ENCODE measurements around the gene DLGAP1.

The DLGAP1 gene

DNA sequence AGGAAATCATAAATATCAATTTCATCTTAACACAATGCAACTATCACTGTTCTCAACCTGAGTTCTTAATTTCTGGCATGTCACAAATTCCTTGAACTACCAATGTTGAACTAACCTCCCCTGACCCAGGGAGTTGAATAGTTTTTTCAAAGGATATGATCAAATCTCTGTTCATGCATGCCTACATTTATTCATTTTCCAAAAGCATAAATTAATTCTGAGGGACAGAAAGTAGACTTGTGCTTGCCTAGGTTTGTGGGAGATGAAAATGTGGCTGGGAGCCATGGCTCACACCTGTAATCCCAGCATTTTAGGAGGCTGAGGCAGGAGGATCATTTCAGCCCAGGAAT, 829.4 kb downstream of the DLGAP1 start:
- H3K4me3 ChIP-seq (ENCODE audit: low read length) = no peak overlapping the region
- H3K4me1 ChIP-seq (ENCODE audit: low read length) = peaks cover 18% of the 10 kb centered on the region
- H3K9me3 ChIP-seq (ENCODE audit: insufficient read depth, low read length) = no peaks in the 10 kb centered on the region
- 0 out of 2 replicates have a peak, but pooled peaks cover 6% of the 10 kb centered on the region for H3K27me3 ChIP-seq (ENCODE audit: low read depth, low read length)
- H4K20me1 ChIP-seq (ENCODE audit: insufficient read depth, low read length) = no peaks in the 10 kb centered on the region
- no peak overlapping the region for H3K9ac ChIP-seq (ENCODE audit: low read length)
- no peak overlapping the region for H3K4me2 ChIP-seq (ENCODE audit: low read length)
- H3K27ac ChIP-seq (ENCODE audit: low read length) = no peak overlapping the region
- no peaks in the 10 kb centered on the region for H3K79me2 ChIP-seq (ENCODE audit: low read length)
- no peak overlapping the region for H2AFZ ChIP-seq (ENCODE audit: low read depth, low read length)
- TF ChIP-seq, protein P1, sequence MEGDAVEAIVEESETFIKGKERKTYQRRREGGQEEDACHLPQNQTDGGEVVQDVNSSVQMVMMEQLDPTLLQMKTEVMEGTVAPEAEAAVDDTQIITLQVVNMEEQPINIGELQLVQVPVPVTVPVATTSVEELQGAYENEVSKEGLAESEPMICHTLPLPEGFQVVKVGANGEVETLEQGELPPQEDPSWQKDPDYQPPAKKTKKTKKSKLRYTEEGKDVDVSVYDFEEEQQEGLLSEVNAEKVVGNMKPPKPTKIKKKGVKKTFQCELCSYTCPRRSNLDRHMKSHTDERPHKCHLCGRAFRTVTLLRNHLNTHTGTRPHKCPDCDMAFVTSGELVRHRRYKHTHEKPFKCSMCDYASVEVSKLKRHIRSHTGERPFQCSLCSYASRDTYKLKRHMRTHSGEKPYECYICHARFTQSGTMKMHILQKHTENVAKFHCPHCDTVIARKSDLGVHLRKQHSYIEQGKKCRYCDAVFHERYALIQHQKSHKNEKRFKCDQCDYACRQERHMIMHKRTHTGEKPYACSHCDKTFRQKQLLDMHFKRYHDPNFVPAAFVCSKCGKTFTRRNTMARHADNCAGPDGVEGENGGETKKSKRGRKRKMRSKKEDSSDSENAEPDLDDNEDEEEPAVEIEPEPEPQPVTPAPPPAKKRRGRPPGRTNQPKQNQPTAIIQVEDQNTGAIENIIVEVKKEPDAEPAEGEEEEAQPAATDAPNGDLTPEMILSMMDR (IDR thresholded peaks at IDR 0.05; ENCODE audit: low read depth, low read length) = no peak
- no peak for TF ChIP-seq EZH2phosphoT487 (IDR thresholded peaks at IDR 0.05; ENCODE audit: low read depth)
- H3K36me3 ChIP-seq (replicated peaks; ENCODE audit: low read depth, low read length) = no peaks in the 10 kb centered on the region

DNA sequence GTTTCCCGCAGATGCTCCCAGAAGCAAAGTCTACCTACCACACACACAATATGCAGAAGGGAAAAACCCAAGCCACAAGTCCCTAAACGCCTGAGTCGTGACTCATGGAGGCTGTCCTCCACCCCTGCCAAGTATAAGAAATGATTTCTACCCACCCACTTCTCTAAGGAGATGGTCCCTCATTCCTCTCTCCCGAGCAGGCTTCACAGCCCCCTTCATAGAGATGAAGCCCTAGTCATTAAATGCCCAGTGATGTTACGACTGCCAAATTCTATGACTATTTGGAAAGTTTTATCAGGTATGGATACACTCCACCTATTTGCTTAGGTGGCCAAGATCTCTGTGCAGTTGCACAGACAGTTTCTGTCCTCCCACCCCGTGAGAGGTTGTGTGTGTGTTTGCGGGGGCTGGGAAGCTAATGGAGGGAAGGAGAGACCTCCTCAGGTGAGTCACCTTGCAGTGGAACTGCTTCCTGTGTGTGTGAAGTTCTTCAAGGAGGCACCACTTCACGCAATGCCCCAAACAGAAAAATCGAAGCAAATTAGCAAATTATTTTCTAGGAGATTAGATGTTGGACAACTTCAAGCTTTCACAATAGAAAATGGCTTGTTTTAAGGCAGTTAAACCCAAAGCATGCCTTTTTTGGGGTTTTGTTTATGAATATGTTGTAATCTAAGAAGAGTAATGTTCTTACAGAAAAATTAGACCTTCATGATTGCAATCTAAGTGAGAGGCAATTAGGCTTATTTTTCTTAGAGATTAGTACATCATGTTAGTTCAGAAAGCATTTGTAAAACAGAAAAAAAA, 830.0 kb downstream of the DLGAP1 start:
- TF ChIP-seq EZH2phosphoT487 (IDR thresholded peaks at IDR 0.05; ENCODE audit: low read depth) = no peak
- TF ChIP-seq, protein P1 (IDR thresholded peaks at IDR 0.05; ENCODE audit: low read depth, low read length) = no peak
- peak overlapping the region; percentile 27; the same call in 1 of the 2 replicates for H3K4me3 ChIP-seq (ENCODE audit: low read length)
- H3K27me3 ChIP-seq (ENCODE audit: low read depth, low read length) = 0 out of 2 replicates have a peak, but pooled peaks cover 6% of the 10 kb centered on the region
- no peaks in the 10 kb centered on the region for H3K9me3 ChIP-seq (ENCODE audit: insufficient read depth, low read length)
- H3K4me2 ChIP-seq (ENCODE audit: low read length) = peak overlapping the region; percentile 48
- peaks cover 18% of the 10 kb centered on the region for H3K4me1 ChIP-seq (ENCODE audit: low read length)
- no peak overlapping the region for H3K27ac ChIP-seq (ENCODE audit: low read length)
- H2AFZ ChIP-seq (ENCODE audit: low read depth, low read length) = no peak overlapping the region
- no peak overlapping the region for H3K9ac ChIP-seq (ENCODE audit: low read length)
- H4K20me1 ChIP-seq (ENCODE audit: insufficient read depth, low read length) = no peaks in the 10 kb centered on the region
- no peaks in the 10 kb centered on the region for H3K36me3 ChIP-seq (replicated peaks; ENCODE audit: low read depth, low read length)
- H3K79me2 ChIP-seq (ENCODE audit: low read length) = no peaks in the 10 kb centered on the region

DNA sequence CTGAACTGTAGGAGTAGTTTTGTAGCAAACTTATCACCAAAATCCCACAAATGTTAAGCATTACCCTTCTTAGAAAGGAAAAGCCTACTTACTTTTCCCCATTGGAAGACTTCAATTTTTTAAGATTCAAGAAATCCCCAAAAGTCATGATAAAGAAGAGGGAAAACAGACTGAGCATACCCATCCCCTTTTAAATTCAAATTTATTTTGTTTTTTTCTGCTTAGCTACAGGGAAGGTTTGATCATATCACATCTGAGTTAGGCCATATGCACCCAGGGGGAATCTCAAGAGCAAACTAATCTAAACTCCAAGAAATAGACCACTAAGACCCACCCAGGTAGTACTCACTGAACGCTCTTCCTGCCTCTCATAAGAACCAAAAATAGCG, 830.6 kb downstream of the DLGAP1 start:
- H3K27ac ChIP-seq (ENCODE audit: low read length) = no peak overlapping the region
- H3K36me3 ChIP-seq (replicated peaks; ENCODE audit: low read depth, low read length) = no peaks in the 10 kb centered on the region
- 0 out of 2 replicates have a peak, but pooled peaks cover 6% of the 10 kb centered on the region for H3K27me3 ChIP-seq (ENCODE audit: low read depth, low read length)
- H3K9ac ChIP-seq (ENCODE audit: low read length) = no peak overlapping the region
- peaks cover 18% of the 10 kb centered on the region for H3K4me1 ChIP-seq (ENCODE audit: low read length)
- TF ChIP-seq, protein P1 (IDR thresholded peaks at IDR 0.05; ENCODE audit: low read depth, low read length) = no peak
- H4K20me1 ChIP-seq (ENCODE audit: insufficient read depth, low read length) = no peaks in the 10 kb centered on the region
- H2AFZ ChIP-seq (ENCODE audit: low read depth, low read length) = no peak overlapping the region
- peak overlapping the region; percentile 48 for H3K4me2 ChIP-seq (ENCODE audit: low read length)
- H3K79me2 ChIP-seq (ENCODE audit: low read length) = no peaks in the 10 kb centered on the region
- H3K9me3 ChIP-seq (ENCODE audit: insufficient read depth, low read length) = no peaks in the 10 kb centered on the region
- H3K4me3 ChIP-seq (ENCODE audit: low read length) = peak overlapping the region; percentile 27; the same call in 1 of the 2 replicates

DNA sequence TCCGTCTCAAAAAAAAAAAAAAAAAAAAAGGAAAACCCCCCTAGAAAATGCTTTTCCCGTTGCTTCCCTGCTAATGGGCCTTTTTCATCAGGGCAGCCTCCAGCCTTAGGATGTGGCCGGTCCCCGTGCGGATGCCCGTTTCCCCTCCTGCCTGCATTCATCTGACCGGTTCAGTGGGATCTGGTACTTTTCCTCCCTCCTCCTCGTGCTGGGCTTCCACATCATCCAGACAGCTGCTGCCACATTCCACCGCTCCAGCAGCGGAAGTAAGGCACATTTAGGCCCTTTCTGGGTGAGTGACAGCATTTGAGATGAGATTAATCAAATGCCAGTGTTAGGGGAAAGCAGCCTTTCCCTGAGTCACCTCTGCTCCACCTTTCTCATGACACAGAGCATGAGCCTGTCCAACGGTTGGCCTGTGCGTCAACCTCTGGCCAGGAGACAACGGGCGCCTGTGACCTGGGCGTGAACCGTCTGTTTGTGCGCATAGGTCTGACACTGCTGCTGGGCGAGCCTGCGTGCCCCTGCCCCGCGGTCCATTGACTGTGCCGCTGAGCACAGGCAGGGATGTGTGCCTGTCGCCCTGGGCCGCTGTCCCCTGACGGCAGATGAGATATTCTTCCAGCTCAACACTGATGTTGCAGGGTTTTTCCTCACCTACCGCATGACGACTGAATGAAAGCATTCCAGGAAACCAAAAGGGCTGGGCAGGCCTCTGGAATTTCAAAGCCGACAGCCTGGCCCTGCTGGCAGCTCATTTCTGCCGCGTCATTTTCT, 831.1 kb downstream of the DLGAP1 start:
- Histone ChIP-seq H3K4me2 (ENCODE audit: low read length) (peak overlapping the region; percentile 48), H3K4me1 (ENCODE audit: low read length) (peaks cover 18% of the 10 kb centered on the region), H3K9ac (ENCODE audit: low read length) (no peak overlapping the region), H3K27me3 (ENCODE audit: low read depth, low read length) (0 out of 2 replicates have a peak, but pooled peaks cover 6% of the 10 kb centered on the region), H3K79me2 (ENCODE audit: low read length) (no peaks in the 10 kb centered on the region), H3K4me3 (ENCODE audit: low read length) (no peak overlapping the region), H4K20me1 (ENCODE audit: insufficient read depth, low read length) (no peaks in the 10 kb centered on the region), H3K27ac (ENCODE audit: low read length) (no peak overlapping the region), H2AFZ (ENCODE audit: low read depth, low read length) (no peak overlapping the region), H3K9me3 (ENCODE audit: insufficient read depth, low read length) (no peaks in the 10 kb centered on the region), H3K36me3 (replicated peaks; ENCODE audit: low read depth, low read length) (no peaks in the 10 kb centered on the region)
- TF ChIP-seq EZH2phosphoT487 (IDR thresholded peaks at IDR 0.05; ENCODE audit: low read depth) = no peak
- TF ChIP-seq, protein P1 (IDR thresholded peaks at IDR 0.05; ENCODE audit: low read depth, low read length) = no peak
